Fibroblast of skin of left quadriceps (primary cell): ENCODE results near the gene C17orf78.
"Not testable (repeated sequence)": the region's sequence is repeated elsewhere in the genome, so short reads cannot be mapped to it uniquely, and the experiment has no call there.

ENCODE experiments used
- DNase-seq, 2 experiments: peaks; one replicate each; pipeline ENCODE4 v3.0.0-alpha.2; 2013; ENCODE audit warnings: low read depth in 2 of 2

C17orf78 gene

DNA sequence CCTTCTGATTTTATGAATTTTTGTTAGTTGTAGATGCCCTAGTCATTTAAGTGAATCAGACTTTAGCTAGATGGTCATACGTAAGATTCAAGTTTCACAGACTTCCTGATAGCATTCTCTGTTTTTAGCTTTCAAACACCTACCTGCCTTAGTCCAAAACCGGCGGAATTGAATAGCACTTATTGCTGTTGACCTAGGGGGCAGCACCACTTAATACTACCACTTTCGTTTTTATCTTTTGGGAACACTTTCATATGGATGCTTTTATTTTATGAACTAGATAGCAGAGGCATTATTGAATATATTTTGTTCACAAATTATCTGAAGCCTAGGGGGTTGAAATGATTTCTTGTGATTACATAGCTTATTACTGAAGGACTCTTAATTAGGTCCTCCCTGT, 62.4 kb downstream of the C17orf78 start:
- DNase-seq: no peak

GRCh38 chr17:37440424-37440823, 64.6 kb downstream of the C17orf78 start:
- DNase-seq: no peak

GRCh38 chr17:37441369-37442014, 65.7 kb downstream of the C17orf78 start:
- not testable (repeated sequence) for DNase-seq
